Cerebellar nuclear complex (tissue), 1 donor: ENCODE measurements around the gene IL36RN.
"Not testable (repeated sequence)": the region's sequence is repeated elsewhere in the genome, so short reads cannot be mapped to it uniquely, and the experiment has no call there.

Source experiments
- DNase-seq, 2 experiments: peaks; one replicate each; lab custom pipeline; 2025; lab: John Stamatoyannopoulos, UW

IL36RN gene

DNA sequence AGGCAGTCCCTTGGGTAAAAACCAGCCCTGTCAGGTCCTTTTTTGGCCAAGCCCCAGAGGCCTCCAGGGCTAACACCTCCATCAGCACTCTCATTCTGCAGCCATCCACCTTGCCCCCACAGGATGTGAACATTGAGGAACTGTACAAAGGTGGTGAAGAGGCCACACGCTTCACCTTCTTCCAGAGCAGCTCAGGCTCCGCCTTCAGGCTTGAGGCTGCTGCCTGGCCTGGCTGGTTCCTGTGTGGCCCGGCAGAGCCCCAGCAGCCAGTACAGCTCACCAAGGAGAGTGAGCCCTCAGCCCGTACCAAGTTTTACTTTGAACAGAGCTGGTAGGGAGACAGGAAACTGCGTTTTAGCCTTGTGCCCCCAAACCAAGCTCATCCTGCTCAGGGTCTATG lies 16.0 kb downstream of the IL36RN start:
- no peak for DNase-seq

DNA sequence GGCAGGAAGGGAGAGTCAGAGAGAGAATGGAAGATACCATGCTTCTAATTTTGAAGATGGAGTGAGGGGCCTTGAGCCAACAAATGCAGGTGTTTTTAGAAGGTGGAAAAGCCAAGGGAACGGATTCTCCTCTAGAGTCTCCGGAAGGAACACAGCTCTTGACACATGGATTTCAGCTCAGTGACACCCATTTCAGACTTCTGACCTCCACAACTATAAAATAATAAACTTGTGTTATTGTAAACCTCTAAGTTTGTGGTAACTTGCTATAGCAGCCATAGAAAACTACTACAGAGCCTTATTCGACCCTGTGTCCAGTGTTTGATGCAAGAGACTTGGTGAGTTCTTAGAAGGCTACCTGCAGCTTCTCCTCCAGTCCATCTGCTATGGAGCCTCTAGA lies 16.6 kb downstream of the IL36RN start:
- no peak for DNase-seq

DNA sequence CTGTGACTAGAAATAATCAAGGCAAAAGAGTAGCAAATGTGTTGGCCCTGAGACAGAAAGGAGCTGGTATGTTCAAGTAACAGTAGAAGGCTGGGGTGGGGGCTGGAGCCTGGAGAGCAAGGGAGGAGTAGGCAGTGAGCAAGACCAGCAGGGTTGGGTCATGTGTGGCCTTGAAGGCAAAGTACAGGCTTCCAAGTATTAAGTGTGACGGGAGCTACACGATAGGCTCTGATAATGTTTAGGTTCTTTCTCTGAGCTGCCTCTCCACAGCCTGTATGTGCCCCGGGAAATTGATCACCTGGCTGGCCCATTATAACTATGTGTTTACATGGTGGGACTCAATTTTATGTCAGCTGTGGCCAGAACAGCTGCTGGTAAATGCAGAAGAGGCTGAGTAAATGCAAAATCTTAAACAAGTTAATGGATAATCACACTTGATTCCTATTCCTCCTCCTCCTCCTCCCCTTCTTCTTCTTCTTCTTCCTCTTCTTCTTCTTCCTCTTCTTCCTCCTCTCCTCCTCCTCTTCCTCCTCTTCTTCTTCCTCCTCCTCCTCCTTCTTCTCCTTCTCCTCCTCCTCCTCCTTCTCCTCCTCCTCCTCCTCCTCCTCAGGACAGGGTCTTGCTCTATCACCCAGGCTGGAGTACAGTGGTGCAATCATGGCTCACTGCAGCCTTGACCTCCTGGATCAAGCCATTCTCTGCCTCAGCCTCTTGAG lies 18.1 kb downstream of the IL36RN start:
- DNase-seq = no peak

DNA sequence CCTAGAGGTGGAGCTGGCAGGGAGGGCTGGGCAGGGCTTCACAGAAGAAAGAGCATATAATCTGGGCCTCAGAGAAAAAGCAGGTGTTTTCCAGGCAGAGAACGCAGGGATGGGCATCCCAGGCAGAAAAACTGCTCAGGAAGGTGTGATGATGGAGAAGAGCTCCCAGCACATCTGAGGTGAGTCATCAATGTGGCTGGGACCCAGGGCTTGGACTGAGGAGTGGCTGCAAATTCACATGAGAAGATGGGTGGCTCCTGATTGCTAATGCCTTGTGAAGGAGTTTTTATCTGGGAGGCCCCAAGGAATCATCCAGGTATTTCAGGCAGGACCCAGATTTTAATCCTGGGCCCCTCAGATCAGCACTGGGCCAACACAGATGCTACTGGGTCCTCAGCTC lies 18.9 kb downstream of the IL36RN start:
- no peak for DNase-seq

DNA sequence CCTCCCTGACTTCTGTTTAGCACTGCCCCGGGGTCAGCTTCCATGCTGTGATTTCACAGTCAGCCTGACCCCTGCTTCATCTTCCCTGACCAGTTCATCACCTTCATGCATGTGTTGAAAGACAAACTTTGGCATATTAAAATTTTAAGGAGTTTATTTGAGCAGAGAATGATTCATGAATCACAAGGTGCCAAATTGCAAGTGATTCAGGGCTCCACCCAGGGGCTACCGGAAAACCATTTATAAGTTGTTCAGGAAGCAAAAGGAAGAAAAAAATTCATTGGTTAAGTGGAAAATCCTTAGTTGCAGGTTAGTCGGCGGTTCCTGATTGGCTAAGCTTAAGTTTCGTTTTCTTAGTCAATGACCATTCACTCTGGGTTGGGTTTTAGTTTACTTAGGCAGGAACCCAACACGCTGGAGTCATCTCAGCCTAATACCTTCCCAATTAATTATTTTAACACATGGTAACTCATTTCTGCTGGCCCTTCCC lies 19.4 kb downstream of the IL36RN start:
- no peak for DNase-seq

DNA sequence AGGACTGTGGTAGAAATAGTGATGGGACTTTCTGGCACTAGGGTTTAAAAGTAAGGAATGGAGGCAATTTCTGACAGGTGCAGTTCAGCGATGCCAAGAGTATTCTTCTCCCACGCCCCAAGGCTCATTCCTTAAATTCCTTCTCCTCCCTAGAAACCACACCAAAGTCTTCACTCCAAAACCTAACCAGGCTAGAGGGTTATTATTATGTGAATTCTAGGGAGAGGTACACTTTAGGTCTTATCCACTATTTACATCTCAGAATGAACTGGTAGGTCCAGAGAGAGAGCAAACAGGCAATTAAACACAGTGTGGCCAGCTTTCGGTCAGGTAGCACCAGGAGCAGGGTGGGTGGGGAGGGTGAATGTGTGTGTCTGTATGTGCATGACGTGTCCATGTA lies 20.1 kb downstream of the IL36RN start:
- DNase-seq = no peak

DNA sequence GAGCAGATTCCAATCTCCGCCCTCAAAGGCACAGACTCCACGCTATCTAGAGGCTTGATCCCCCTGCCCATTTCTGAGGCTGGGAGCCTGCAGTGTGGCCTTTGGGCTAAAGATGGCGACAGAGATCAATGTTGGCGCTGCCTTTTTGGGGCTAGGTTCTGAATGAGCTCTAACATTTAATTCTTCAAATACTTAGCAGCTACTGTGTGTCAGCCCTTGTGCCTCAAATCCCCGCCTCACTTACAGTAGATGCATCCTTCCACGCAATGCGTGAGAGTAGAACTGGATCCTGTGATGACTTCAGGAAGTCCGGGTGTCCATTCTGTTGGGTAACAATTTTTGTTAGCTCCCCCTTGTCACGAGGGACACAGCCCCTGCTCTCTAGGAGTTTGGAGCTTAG lies 21.1 kb downstream of the IL36RN start:
- DNase-seq = no peak

DNA sequence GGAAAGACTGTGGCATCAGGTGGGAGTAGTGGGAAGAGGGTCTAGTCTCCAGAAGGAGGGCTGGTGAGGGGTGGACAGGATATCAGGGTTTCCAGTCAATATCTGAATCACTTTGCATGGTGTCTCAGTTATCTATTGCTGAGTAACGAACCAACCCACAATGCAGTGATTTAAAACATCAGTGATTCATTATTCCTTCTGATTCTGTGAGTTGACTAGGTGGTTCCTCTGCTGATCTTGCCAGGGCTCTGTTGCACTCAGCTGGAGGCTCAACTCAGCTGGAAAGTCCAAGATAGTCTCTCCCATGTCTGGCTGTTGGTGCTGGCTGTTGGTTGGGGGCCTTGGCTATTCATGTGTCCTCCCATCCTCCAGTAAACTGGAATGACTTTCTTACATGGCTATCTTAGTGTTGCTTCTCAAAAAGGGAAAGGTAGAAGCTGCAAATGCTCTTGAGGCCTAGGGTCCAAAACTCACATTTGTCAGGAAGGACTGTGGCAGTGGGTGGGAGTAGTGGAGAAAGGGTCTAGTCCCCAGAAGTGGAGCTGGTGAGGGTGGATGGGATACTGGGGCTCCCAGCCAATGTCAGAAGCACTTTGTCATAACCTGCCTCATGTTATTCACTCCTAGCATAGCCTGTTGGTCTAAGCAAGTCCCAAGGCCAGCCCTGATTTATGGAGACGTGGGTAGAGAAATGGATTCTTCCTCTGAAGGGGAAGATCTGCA lies 22.7 kb downstream of the IL36RN start:
- no peak for DNase-seq

DNA sequence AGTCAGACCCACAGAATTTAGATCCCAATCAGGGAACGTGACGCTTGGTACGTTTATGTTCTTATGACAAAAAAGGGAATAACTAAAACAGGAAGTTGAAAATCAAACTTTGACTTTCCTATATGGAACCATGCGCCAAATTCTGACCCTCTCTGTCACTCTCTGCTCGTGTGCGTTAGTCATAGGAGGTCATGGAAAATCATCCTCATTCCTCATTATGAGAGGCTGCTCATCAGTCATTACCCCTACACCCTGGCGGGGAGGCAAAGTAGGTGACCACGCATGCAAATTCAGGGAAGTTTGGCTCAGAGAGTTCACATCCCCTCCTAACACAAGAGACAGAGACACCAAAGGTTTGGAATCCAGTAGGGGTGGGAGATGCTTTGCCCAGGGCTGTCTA lies 24.3 kb downstream of the IL36RN start:
- DNase-seq = no peak

DNA sequence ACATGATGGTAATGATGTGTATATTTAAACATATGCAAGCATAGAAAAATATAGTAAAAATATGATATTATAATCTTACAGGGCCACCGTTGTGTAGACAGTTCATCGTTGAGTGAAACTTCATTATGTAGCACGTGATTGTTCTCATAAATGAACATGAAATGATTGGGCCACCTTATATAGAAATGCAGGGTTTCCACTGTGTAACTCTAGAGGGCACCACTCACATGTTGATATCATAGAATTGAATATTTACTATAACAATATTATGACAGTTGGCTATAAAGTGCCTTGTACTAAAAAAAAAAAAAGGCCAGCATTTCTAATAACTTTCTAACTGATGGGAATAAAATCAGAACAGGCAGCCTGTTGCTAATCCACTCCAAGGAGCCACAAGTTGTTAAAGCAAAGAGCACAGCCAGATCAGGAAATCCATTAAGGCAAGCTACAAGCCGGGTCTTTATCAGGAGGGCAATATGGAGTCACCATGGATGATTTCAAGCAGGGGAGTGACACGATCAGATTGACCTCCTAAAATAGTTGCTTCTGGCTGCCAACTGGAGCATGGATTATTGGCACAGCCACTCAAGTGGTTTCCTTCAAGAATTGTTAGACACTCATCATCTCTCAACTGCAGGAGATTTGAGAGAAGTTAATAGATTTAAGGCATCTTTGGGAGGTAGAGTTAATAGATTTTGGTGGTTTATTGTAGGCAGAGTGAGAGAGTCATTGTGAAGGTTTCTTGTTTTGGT lies 25.4 kb downstream of the IL36RN start:
- no peak for DNase-seq

DNA sequence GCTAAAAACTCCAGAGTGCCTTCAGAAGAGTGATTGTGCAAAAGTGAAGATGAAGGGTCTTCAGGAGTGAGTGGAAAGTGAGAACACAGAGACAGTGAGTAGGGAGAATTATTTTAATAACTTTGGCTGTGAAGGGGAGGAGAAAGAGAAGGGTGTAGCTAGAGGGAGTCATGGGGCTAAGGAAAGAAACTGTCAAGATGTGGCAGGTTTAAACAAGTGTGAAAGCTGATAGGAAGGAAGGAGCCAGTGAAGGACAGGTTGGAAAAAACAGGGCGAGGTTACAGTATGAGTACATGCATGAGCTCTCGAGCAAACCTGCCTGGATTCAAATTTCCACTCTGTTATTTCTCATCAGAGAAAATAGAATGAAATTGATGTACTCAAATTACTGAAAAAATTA lies 26.5 kb downstream of the IL36RN start:
- DNase-seq = no peak

DNA sequence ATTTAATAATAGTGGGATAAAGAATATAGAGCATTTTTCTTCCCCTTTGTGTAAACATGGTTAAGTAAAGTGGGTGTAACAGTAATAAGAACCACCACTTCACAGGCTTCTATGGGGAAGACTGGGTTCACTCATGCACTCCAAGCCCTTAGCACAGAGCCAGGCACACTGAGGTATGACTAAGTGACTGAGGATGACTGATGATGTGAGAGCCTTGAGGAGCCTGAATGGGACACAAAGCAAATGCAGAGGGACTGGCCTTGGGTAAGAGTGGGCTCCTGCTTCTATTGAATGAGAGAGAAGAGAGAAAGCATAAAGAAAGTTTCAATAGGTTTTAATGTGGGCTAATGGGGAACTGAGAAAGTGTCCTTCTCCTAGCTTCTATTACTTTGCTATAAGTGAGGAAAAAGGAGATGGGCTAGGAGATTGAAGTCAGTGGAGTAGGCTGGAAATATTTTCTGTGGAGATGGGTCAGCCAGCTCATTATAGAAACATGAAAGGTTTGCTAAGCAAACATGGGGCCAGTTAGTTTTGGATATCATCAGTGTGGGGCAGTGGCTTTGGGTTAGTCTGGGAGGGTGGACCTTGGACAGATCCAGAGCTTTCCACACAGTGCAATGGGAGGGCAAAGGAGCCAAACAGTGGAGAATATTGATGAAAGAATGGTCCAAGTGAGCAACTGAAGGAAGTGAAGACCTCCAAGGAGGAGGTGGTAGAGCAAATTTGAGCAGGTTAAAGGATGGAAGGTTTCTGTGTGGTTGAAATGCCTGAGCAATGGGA lies 29.4 kb downstream of the IL36RN start:
- no peak for DNase-seq

DNA sequence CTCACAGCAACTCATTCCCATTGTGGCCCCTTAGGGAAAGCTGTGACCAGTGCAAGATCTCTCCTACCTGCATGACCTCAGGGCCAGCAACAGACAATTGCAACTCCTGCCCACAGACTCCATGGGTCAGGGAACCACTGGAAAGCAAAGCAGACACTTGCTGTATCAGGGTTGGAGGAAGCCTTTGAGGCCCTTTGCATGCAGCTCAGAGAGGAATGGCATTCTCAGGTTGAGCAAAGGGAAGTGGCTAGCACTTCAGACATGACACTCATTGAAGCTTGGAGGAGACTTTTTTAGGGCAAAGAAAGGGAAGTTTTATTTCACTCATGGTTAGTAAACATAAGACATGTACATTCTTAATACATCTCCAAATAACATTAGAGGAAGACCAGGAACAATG lies 30.9 kb downstream of the IL36RN start:
- DNase-seq = no peak

DNA sequence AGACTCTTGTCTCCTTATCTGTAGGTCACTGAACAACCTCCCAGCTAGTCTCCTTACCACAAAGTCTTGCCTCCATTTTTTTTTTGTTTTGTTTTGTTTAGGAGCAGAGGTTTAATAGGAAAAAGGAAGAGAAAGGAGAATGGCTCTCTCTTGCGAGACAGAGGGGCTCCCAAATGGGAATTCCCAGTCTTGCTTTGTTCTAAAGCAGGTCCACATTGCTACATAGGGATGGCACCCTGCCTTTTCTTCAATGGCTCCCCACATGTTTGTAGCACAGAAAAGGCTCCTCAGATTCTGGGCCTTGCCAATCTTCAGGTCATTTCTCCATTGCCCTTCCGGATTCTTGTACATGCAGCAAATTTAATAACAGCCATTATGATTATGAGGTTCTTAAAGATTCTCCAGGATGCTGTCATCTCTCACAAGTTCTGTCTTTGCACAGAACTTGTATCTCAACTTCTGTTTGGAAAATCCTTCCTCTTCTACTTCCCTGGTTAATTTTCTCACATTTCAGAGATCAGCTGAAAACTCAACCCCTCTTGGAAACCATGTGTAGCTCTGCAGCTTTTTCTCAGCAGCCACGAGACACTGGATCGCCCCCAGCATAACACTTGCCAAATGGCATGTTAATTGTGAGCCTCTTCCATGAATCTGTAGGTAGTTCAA lies 32.4 kb downstream of the IL36RN start:
- DNase-seq = no peak

DNA sequence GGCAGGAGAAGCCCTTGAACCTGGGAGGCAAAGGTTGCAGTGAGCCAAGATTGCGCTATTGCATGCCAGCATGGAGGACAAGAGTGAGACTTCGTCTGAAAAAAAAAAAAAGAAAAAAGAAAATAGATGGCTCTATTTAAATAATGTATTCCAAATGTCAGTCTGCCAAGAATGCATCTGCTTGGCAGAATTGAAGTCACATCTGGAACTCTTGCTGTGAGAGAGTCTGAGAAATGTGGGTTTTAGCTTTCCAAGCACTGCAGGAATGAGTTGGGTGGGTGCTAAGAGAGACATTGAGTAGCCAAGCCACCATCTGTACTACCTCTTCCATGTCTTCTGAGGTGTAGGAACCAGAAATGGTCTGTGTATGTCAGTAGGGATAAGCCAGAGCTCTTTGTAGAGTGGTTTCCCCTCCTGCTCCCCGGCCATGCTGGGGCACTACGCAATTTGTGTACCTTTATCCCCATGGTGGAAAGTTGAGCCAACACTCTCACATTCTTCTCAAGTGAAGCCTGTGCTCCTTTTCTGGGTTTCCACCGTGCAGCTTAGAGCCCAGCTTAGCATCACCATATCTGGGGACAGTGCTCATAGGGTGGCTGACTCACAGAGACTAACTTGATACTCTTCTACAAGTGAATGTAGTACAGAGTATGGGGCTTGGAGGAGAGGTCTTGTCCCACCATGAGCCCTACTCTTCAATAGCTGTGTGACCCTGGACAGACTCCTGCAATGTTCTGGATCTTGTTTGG lies 34.0 kb downstream of the IL36RN start:
- no peak for DNase-seq

DNA sequence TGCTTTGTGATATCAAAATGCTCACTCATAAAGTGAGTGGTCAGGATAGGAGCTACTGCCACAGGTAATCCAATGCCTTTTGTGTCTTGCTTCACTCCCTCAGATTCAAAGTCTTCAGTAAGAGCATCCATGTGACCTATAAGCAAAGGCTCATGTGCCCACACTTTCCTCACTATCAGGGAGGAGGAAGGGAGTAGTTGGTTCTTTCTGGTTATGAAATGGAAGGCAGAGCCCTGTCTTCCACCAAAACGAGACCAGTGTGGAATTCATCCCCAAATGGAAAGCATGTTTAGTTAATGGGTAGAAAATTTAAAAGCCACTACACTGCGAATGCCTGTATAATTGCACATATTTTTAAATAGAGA lies 34.6 kb downstream of the IL36RN start:
- no peak for DNase-seq

DNA sequence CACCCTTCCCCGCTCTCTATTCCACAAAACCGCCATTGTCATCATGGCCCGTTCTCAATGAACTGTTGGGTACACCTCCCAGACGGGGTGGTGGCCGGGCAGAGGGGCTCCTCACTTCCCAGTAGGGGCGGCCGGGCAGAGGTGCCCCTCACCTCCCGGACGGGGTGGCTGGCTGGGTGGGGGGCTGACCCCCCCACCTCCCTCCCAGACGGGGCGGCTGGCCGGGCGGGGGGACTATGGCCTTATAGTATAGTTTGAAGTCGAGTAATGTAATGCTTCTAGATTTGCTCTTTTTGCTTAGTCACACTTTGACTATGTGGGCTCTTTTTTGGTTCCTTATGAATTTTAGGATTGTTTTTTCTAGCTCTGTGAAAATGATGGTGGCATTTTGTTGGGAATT lies 37.3 kb downstream of the IL36RN start:
- not testable (repeated sequence) for DNase-seq

DNA sequence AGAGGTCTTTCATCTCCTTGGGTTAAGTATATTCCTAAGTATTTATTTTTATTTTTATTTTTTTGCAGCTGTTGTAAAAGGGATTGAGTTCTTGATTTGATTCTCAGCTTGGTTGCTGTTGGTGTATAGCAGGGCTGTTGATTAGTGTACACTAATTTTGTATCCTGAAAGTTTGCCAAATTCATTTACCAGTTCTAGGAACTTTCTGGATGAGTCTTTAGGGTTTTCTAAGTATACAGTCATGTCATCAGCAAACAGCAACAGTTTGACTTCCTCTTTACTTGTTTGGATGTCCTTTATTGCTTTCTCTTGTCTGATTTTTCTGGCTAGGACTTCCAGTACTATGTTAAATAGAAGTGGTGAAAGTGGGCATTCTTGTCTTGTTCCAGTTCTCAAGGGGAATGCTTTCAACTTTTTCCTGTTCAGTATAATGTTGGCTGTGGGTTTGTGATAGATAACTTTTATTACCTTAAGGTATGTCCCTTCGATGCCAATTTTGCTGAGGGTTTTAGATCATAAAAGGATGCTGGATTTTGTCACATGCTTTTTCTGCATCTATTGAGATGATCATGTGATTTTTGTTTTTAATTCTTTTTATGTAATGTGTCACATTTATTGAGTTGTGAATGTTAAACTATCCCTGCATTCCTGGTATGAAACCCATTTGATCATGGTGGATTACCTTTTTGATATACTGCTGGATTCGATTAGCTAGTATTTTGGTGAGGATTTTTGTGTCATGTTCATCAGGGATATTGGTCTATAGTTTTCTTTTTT lies 38.0 kb downstream of the IL36RN start:
- DNase-seq = not testable (repeated sequence)

DNA sequence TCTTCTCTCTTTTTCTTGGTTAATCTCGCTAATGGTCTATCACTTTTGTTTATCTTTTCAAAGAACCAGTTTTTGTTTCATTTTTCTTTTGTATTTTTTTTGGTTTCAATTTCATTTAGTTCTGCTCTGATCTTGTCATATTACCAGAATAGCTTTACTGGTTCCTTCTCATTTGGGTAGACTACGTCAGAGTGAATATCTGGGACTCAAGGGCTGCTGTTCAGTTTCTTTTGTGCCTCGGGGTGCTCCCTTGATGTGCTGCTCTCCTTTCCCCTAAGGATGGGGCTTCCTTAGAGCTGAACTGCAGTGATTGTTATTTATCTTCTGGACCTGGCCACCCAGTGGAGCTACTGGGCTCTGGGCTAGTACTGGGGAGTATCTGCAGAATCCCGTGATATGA lies 39.0 kb downstream of the IL36RN start:
- no peak for DNase-seq

DNA sequence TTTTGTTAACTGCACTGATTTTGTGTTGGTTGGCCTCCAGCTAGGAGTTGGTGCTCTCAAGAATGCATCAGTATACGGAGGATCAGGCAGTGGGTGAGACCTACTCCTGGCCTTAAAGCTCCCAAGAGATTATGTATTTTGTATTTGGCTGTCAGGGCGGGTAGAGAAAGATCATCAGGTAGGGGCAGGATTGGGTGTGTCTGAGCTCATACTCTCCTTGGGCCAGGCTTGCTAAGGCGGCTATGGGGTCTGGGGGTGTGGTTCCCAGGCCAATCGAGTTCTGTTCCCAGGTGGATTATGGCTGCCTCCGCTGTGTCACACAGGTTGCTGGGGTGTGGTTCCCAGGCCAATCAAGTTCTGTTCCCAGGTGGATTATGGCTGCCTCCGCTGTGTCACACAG lies 39.5 kb downstream of the IL36RN start:
- no peak for DNase-seq
